A549 (cell line): Measurements from ENCODE around the gene GPR89A. TPM values are rescaled to one million over a fixed set of nuclear protein-coding genes. Genes with fewer than 3 reads are reported as not detected.
"Not testable (repeated sequence)": the region's sequence is repeated elsewhere in the genome, so short reads cannot be mapped to it uniquely, and the experiment has no call there.

ENCODE experiments used
- ATAC-seq, 2 experiments: fragments of 200-7000 bp in 1 of 2; fragments of >200 bp in 1 of 2; cut with Nextera tagmentation in 1 of 2; cut with Tn5 transposase in 1 of 2; 3 replicates each; pipeline versions ENCODE4 v1.8.0 to v1.9.1; 2018 to 2020; ENCODE audit warnings: mild to moderate bottlenecking in 1 of 2, moderate library complexity in 1 of 2
- CTCF ChIA-PET: fragments of 300-600 bp; sonication (Branson Sonifier 250); formaldehyde crosslinking; extraction: SDS; loops from one replicate; lab custom pipeline; 2021; ENCODE audit warnings: antibody characterized with exemption, inconsistent platforms; lab: Yijun Ruan, JAX
- POLR2A ChIA-PET: fragments of 350-600 bp; formaldehyde crosslinking; extraction: SDS; loops from one replicate; lab custom pipeline; 2021; ENCODE audit warnings: antibody characterized with exemption, inconsistent platforms; lab: Yijun Ruan, JAX
- DNase-seq, 2 experiments: peaks; one replicate each; pipeline versions ENCODE4 v3.0.0 to v3.0.0-alpha.2; 2011 to 2016; ENCODE audit warnings: low read depth in 1 of 2, low spot score in 1 of 2
- FAIRE-seq: peaks from 2 replicates; lab custom pipeline; 2011; peaks lifted over from hg19 to GRCh38; lab: Jason Lieb, UNC
- H3K27ac ChIP-seq, 2 experiments: fragments of >200 bp; sonication (Bioruptor Twin); formaldehyde crosslinking; 3 replicates each; pipeline ENCODE4 v1.5.1; 2016 to 2017
- H3K4me1 ChIP-seq: fragments of >200 bp; sonication (Bioruptor Twin); formaldehyde crosslinking; 3 replicates; pipeline ENCODE4 v1.6.1; 2016
- H3K4me2 ChIP-seq: fragments of >200 bp; sonication (Bioruptor Twin); formaldehyde crosslinking; 3 replicates; pipeline ENCODE4 v1.6.1; 2016
- H3K4me3 ChIP-seq: fragments of >200 bp; sonication (Bioruptor Twin); formaldehyde crosslinking; 3 replicates; pipeline ENCODE4 v1.5.1; 2016
- H3K9me3 ChIP-seq: fragments of >200 bp; sonication (Bioruptor Twin); formaldehyde crosslinking; 3 replicates; pipeline ENCODE4 v1.6.1; 2016
- TFCP2L1 ChIP-seq: fragments of 250-450 bp; sonication (Bioruptor Pico); IDR thresholded peaks from 2 replicates; pipeline ENCODE4 v1.5.0; 2021; ENCODE audit warnings: mild to moderate bottlenecking
- ZC3H11A ChIP-seq: fragments of 450-650 bp; IDR thresholded peaks from 2 replicates; pipeline ENCODE4 v1.6.1; 2014; ENCODE audit warnings: antibody characterized with exemption, mild to moderate bottlenecking
- ZNF302 ChIP-seq: fragments of 250-450 bp; sonication (Bioruptor Pico); IDR thresholded peaks from 2 replicates; pipeline ENCODE4 v1.9.0; 2021; ENCODE audit warnings: inconsistent platforms, mild to moderate bottlenecking, moderate library complexity
- WGBS: methylation state at CpG from one replicate; pipeline ENCODE4 v1.1.6; 2017; ENCODE audit errors: missing lambda C conversion rate; 5-methylcytosine and 5-hydroxymethylcytosine counted together
- polyA plus RNA-seq, 4 experiments: library from polyadenylated mRNA; depleted of rRNA in 3 of 4; stranded (reverse); fragments of >200 nt; fragmentation: RNase III in 1 of 4; extraction: RNeasy Plus Mini Kit Qiagen cat#74134 plus additional on column Dnase treatment in 1 of 4; gene quantifications; 2 replicates in 3 of 4; 3 replicates in 1 of 4; pipeline ENCODE4 v1.2.3, GENCODE V29; 2011 to 2017
- TF ChIP-seq, protein P1 (sequence below): fragments of 150-350 bp; IDR thresholded peaks from 2 replicates; pipeline ENCODE4 v1.6.1; 2014; ENCODE audit warnings: low read depth, mild to moderate bottlenecking, low read length
- TF ChIP-seq, protein P2 (sequence below): fragments of 200-600 bp; sonication (generic); IDR thresholded peaks from 2 replicates; pipeline ENCODE4 v1.6.1; 2016; ENCODE audit warnings: antibody characterized with exemption, mild to moderate bottlenecking, moderate library complexity

Gene GPR89A
- polyA plus RNA-seq, 2 of the 4 experiments (the other 2 are of a cell fraction), result 15.2 to 33.8 TPM

DNA sequence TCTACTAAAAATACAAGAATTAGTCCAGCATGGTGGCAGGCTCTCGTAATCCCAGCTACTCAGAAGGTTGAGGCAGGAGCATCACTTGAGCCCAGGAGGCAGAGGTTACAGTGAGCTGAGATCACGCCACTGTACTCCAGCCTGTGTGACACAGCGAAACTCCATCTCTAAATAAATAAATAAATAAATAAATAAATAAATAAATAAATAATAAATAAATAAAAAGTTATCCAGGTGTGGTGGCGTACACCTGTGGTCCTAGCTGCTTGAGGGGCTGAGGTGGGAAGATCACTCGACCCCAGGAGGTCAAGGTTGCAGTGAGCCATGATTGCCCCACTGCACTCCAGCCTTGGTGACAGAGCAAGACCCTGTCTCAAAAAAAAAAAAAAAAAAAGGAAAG lies 110.7 kb downstream of the GPR89A start:
- DNase-seq, H3K4me2 ChIP-seq, H3K27ac ChIP-seq, H3K4me3 ChIP-seq, POLR2A ChIA-PET, CTCF ChIA-PET, FAIRE-seq, ATAC-seq, H3K9me3 ChIP-seq: not testable (repeated sequence)
- H3K4me1 ChIP-seq, result peaks cover 20% of the 10 kb centered on the region
- peak; percentile 78 for TF ChIP-seq ZC3H11A
- 85% methylated on average over 5 of the region's 5 CpGs for WGBS

DNA sequence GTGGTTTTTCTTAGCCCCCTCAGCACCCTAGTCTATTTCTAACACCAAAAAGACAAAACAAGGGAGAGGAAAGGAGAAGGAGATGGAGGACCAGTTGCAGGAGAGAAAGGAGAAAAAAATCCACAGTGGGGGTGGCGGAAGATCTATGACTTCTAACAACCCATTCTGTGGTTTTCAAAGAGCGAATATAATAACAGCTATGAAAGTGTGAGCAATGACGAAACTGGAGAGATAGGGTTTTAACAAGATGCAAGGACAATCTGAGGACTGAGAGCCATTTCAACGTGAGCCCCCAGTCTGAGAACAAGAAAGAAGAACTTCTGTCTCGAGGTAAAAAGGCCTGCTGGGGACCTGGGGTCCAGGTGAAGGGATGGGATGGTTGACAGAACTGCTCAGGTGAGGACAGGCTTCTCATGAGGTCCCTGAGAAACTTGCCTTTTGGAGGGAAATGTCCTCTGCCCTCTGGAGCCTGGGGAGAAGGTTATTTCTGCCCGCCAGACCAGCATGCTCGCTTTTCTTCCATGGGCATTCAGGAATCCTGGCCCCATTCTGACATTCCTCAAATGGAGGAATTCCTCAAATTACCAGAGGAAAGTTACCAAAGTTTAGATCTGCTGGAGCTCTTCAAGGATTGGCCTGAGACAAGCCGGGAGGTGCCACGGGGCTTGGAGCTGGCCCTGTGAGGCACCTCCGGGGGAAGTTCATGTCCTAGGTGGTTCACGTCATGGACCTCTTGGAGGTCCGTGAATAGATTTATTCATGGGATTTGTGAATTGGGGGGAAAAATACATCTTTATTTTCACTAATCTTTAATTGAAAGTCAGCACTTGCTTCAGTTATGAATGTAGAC lies 111.7 kb downstream of the GPR89A start, which contains the start of gene CD160:
TSS of gene CD160 (plus strand) at position 270 of the 850 bp plus-strand sequence. CDS start 8,829 bp downstream, outside the sequence.
- ATAC-seq (no peak), DNase-seq (no peak), FAIRE-seq (no peak)
- ChIA-PET CTCF (interaction anchor here (0.6 to 3.5 kb wide), 6 partner anchors 19 to 127 kb away, joined by 3 to 21 read pairs (median 10); no protein-coding TSS in a partner anchor), POLR2A (no interaction called here)
- H3K9me3 ChIP-seq, result no peaks in the 10 kb centered on the region
- H3K4me3 ChIP-seq, result no peak within 1 kb of the TSS
- no peak for TF ChIP-seq TFCP2L1
- TF ChIP-seq, protein P1, sequence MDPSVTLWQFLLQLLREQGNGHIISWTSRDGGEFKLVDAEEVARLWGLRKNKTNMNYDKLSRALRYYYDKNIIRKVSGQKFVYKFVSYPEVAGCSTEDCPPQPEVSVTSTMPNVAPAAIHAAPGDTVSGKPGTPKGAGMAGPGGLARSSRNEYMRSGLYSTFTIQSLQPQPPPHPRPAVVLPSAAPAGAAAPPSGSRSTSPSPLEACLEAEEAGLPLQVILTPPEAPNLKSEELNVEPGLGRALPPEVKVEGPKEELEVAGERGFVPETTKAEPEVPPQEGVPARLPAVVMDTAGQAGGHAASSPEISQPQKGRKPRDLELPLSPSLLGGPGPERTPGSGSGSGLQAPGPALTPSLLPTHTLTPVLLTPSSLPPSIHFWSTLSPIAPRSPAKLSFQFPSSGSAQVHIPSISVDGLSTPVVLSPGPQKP, result no peak
- no peak for TF ChIP-seq ZNF302
- TF ChIP-seq, protein P2, sequence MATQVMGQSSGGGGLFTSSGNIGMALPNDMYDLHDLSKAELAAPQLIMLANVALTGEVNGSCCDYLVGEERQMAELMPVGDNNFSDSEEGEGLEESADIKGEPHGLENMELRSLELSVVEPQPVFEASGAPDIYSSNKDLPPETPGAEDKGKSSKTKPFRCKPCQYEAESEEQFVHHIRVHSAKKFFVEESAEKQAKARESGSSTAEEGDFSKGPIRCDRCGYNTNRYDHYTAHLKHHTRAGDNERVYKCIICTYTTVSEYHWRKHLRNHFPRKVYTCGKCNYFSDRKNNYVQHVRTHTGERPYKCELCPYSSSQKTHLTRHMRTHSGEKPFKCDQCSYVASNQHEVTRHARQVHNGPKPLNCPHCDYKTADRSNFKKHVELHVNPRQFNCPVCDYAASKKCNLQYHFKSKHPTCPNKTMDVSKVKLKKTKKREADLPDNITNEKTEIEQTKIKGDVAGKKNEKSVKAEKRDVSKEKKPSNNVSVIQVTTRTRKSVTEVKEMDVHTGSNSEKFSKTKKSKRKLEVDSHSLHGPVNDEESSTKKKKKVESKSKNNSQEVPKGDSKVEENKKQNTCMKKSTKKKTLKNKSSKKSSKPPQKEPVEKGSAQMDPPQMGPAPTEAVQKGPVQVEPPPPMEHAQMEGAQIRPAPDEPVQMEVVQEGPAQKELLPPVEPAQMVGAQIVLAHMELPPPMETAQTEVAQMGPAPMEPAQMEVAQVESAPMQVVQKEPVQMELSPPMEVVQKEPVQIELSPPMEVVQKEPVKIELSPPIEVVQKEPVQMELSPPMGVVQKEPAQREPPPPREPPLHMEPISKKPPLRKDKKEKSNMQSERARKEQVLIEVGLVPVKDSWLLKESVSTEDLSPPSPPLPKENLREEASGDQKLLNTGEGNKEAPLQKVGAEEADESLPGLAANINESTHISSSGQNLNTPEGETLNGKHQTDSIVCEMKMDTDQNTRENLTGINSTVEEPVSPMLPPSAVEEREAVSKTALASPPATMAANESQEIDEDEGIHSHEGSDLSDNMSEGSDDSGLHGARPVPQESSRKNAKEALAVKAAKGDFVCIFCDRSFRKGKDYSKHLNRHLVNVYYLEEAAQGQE, result no peak
- 92% methylated on average over 12 of the region's 12 CpGs for WGBS
- H3K27ac ChIP-seq, result peak within 1 kb of the TSS; percentile 82 to 88
- peak within 1 kb of the TSS; percentile 89 for H3K4me2 ChIP-seq
- peaks cover 20% of the 10 kb centered on the region for H3K4me1 ChIP-seq

Other genes with a start within 250 kb of the GPR89A start
- 5.1 and 5.5 TPM in 2 replicates for gene NBPF20, start 182.4 kb upstream of the GPR89A start, polyA plus RNA-seq (2011; rRNA removed)
- gene NBPF20, start 182.4 kb upstream of the GPR89A start, polyA plus RNA-seq (2017; fragmentation: RNase III; extraction: RNeasy Plus Mini Kit Qiagen cat#74134 plus additional on column Dnase treatment), result 1.3 to 1.6 TPM (median 1.5 TPM) in 3 replicates
- gene PDZK1, start 99.4 kb downstream of the GPR89A start, polyA plus RNA-seq (2011; rRNA removed), result 2.0 and 2.9 TPM in 2 replicates
- 1.3 to 1.5 TPM (median 1.5 TPM) in 3 replicates for gene PDZK1, start 99.4 kb downstream of the GPR89A start, polyA plus RNA-seq (2017; fragmentation: RNase III; extraction: RNeasy Plus Mini Kit Qiagen cat#74134 plus additional on column Dnase treatment)
- 0.05 and 0.07 TPM in 2 replicates for gene CD160, start 111.5 kb downstream of the GPR89A start, polyA plus RNA-seq (2011; rRNA removed)
- gene CD160, start 111.5 kb downstream of the GPR89A start, polyA plus RNA-seq (2017; fragmentation: RNase III; extraction: RNeasy Plus Mini Kit Qiagen cat#74134 plus additional on column Dnase treatment), result not detected in 3 replicates
- 18.4 and 18.8 TPM in 2 replicates for gene RNF115, start 216.1 kb downstream of the GPR89A start, polyA plus RNA-seq (2011; rRNA removed)
- gene RNF115, start 216.1 kb downstream of the GPR89A start, polyA plus RNA-seq (2017; fragmentation: RNase III; extraction: RNeasy Plus Mini Kit Qiagen cat#74134 plus additional on column Dnase treatment), result 8.5 to 9.3 TPM (median 9.2 TPM) in 3 replicates
- 58.3 and 65.0 TPM in 2 replicates for gene POLR3C, start 216.2 kb downstream of the GPR89A start, polyA plus RNA-seq (2011; rRNA removed)
- 26.9 to 29.5 TPM (median 28.1 TPM) in 3 replicates for gene POLR3C, start 216.2 kb downstream of the GPR89A start, polyA plus RNA-seq (2017; fragmentation: RNase III; extraction: RNeasy Plus Mini Kit Qiagen cat#74134 plus additional on column Dnase treatment)
- 6.7 and 9.0 TPM in 2 replicates for gene NUDT17, start 237.6 kb downstream of the GPR89A start, polyA plus RNA-seq (2011; rRNA removed)
- 4.6 to 5.7 TPM (median 4.9 TPM) in 3 replicates for gene NUDT17, start 237.6 kb downstream of the GPR89A start, polyA plus RNA-seq (2017; fragmentation: RNase III; extraction: RNeasy Plus Mini Kit Qiagen cat#74134 plus additional on column Dnase treatment)